Measurements from ENCODE around the gene PPP3R2. TPM values are rescaled to one million over a fixed set of nuclear protein-coding genes. Genes with fewer than 3 reads are reported as not detected.

PPP3R2 gene
- polyA plus RNA-seq, 1 donor (not counting 4 experiments of a cell fraction or from before 2014, with no cell fraction given) = not detected

GRCh38 chr9:101635473-101635872, 40.7 kb upstream of the PPP3R2 start:
- Histone ChIP-seq H3K4me1 (ENCODE audit: control insufficient read depth, extremely low read depth, insufficient read depth, low read length) (no peaks in the 10 kb centered on the region), H3K4me3 (ENCODE audit: control insufficient read depth in 2 of 3, extremely low read depth in 1 of 3, insufficient read depth in 2 of 3, low read depth in 1 of 3, low read length in 3 of 3) (no peak overlapping the region), H3K9me3 (ENCODE audit: control insufficient read depth, low read depth, low read length) (no peaks in the 10 kb centered on the region), H3K9me1 (ENCODE audit: control insufficient read depth, extremely low read depth, insufficient read depth, low read length) (no peaks in the 10 kb centered on the region), H3K36me3 (ENCODE audit: control insufficient read depth in 2 of 2, extremely low read depth in 1 of 2, insufficient read depth in 2 of 2, low read length in 2 of 2) (no peaks in the 10 kb centered on the region), H3K27me3 (ENCODE audit: control insufficient read depth, extremely low read depth, insufficient read depth, low read length) (no peaks in the 10 kb centered on the region), H3K9ac (ENCODE audit: control insufficient read depth, extremely low read depth, insufficient read depth, low read length) (no peak overlapping the region), H2AFZ (ENCODE audit: control insufficient read depth, low read length) (no peak overlapping the region), H4K20me1 (ENCODE audit: control insufficient read depth, extremely low read depth, insufficient read depth, low read length) (no peaks in the 10 kb centered on the region), H3K27ac (ENCODE audit: control insufficient read depth, insufficient read depth, low read length) (no peak overlapping the region), H3K4me2 (ENCODE audit: control insufficient read depth, extremely low read depth, insufficient read depth, low read depth, low read length) (no peak overlapping the region), H3K79me2 (ENCODE audit: control insufficient read depth, insufficient read depth, low read length) (no peaks in the 10 kb centered on the region)
- dilution Hi-C loops (cut with MboI; ENCODE audit: extremely low pct_ligation_motif_present, low sequenced_read_pairs) = no loop called here
- no peak for DNase-seq (ENCODE audit: low read depth, low spot score)
- TF ChIP-seq EZH2 (IDR thresholded peaks at IDR 0.05; ENCODE audit: low read length) (no peak), CTCF (optimal IDR thresholded peaks at IDR 0.05 in 1 of 3, IDR thresholded peaks at IDR 0.05 in 1 of 3, conservative IDR thresholded peaks at IDR 0.05 in 1 of 3; ENCODE audit: extremely low read depth in 1 of 3, insufficient read depth in 2 of 3, low read length in 3 of 3) (no peak)
- no peak for FAIRE-seq

GRCh38 chr9:101634741-101635409, 40.1 kb upstream of the PPP3R2 start:
- H3K9me3 ChIP-seq (ENCODE audit: control insufficient read depth, low read depth, low read length) = no peaks in the 10 kb centered on the region
- H3K4me3 ChIP-seq (ENCODE audit: control insufficient read depth in 2 of 3, extremely low read depth in 1 of 3, insufficient read depth in 2 of 3, low read depth in 1 of 3, low read length in 3 of 3) = no peak overlapping the region
- FAIRE-seq = no peak
- H3K4me1 ChIP-seq (ENCODE audit: control insufficient read depth, extremely low read depth, insufficient read depth, low read length) = no peaks in the 10 kb centered on the region
- H3K9ac ChIP-seq (ENCODE audit: control insufficient read depth, extremely low read depth, insufficient read depth, low read length) = no peak overlapping the region
- no peak overlapping the region for H3K4me2 ChIP-seq (ENCODE audit: control insufficient read depth, extremely low read depth, insufficient read depth, low read depth, low read length)
- H4K20me1 ChIP-seq (ENCODE audit: control insufficient read depth, extremely low read depth, insufficient read depth, low read length) = no peaks in the 10 kb centered on the region
- dilution Hi-C loops (cut with MboI; ENCODE audit: extremely low pct_ligation_motif_present, low sequenced_read_pairs) = no loop called here
- no peaks in the 10 kb centered on the region for H3K79me2 ChIP-seq (ENCODE audit: control insufficient read depth, insufficient read depth, low read length)
- no peak overlapping the region for H2AFZ ChIP-seq (ENCODE audit: control insufficient read depth, low read length)
- H3K36me3 ChIP-seq (ENCODE audit: control insufficient read depth in 2 of 2, extremely low read depth in 1 of 2, insufficient read depth in 2 of 2, low read length in 2 of 2) = no peaks in the 10 kb centered on the region
- DNase-seq (ENCODE audit: low read depth, low spot score) = no peak
- H3K9me1 ChIP-seq (ENCODE audit: control insufficient read depth, extremely low read depth, insufficient read depth, low read length) = no peaks in the 10 kb centered on the region
- no peak overlapping the region for H3K27ac ChIP-seq (ENCODE audit: control insufficient read depth, insufficient read depth, low read length)
- no peak for TF ChIP-seq CTCF (optimal IDR thresholded peaks at IDR 0.05 in 1 of 3, IDR thresholded peaks at IDR 0.05 in 1 of 3, conservative IDR thresholded peaks at IDR 0.05 in 1 of 3; ENCODE audit: extremely low read depth in 1 of 3, insufficient read depth in 2 of 3, low read length in 3 of 3)
- H3K27me3 ChIP-seq (ENCODE audit: control insufficient read depth, extremely low read depth, insufficient read depth, low read length) = no peaks in the 10 kb centered on the region
